Cardiac muscle cell (in vitro differentiated cells and primary cell): ENCODE data around the gene S100A16. TPM values are rescaled to one million over a fixed set of nuclear protein-coding genes. Genes with fewer than 3 reads are reported as not detected.
A peak's percentile ranks its signal among the peaks of the same experiment; 100 is the strongest.

ENCODE experiments used
- DNase-seq, 2 donors: peaks; one replicate each; pipeline versions ENCODE4 v3.0.0 to v3.0.0-alpha.2; 2010 to 2017; ENCODE audit warnings: low read depth in 1 of 2, low spot score in 1 of 2
- H3K27ac ChIP-seq: fragments of 200-600 bp; sonication (generic); 2 replicates; pipeline ENCODE4 v1.5.1; 2016
- H3K27me3 ChIP-seq: fragments of 200-600 bp; sonication (generic); 2 replicates; pipeline ENCODE4 v1.6.0; 2016; ENCODE audit warnings: control low read depth
- H3K36me3 ChIP-seq: fragments of 200-600 bp; sonication (generic); 2 replicates; pipeline ENCODE4 v1.5.1; 2016; ENCODE audit warnings: control low read depth
- H3K4me1 ChIP-seq: fragments of 200-600 bp; sonication (generic); 2 replicates; pipeline ENCODE4 v1.8.1; 2017; ENCODE audit warnings: low read depth, mild to moderate bottlenecking, mixed run types
- H3K4me3 ChIP-seq: fragments of 200-600 bp; sonication (generic); 2 replicates; pipeline ENCODE4 v1.5.1; 2016; ENCODE audit warnings: mild to moderate bottlenecking
- H3K9me3 ChIP-seq: fragments of 200-600 bp; sonication (generic); 2 replicates; pipeline ENCODE4 v1.5.1; 2017; ENCODE audit warnings: low read depth, mild to moderate bottlenecking, control low read depth
- polyA plus RNA-seq: library from polyadenylated mRNA; unstranded; fragments of >200 nt; fragmentation: Nextera tagmentation; extraction: Ambion mirVana; gene quantifications from 2 replicates; pipeline ENCODE4 v1.2.1, GENCODE V29; 2016
- total RNA-seq: library from RNA; depleted of rRNA; stranded (reverse); fragments of >200 nt; gene quantifications from 2 replicates; pipeline ENCODE4 v1.2.3, GENCODE V29; 2016
- TF ChIP-seq, protein P1 (sequence below): IDR thresholded peaks from 2 replicates; pipeline ENCODE4 v1.5.1; 2012; ENCODE audit warnings: low read depth, mild to moderate bottlenecking, low read length

S100A16 gene
- total and polyA plus RNA-seq, 2 experiments from 2014 or later: 59.7 to 110 TPM

GRCh38 chr1:153658400-153659174 lies 45.6 kb upstream of the S100A16 start, which contains the start of gene SNAPIN:
SNAPIN (plus strand) TSS chr1:153658703; CDS start chr1:153658744, 41 bp downstream.
- H3K27ac ChIP-seq: peak within 1 kb of the TSS; percentile 93
- peak; percentile 93 for DNase-seq

DNA sequence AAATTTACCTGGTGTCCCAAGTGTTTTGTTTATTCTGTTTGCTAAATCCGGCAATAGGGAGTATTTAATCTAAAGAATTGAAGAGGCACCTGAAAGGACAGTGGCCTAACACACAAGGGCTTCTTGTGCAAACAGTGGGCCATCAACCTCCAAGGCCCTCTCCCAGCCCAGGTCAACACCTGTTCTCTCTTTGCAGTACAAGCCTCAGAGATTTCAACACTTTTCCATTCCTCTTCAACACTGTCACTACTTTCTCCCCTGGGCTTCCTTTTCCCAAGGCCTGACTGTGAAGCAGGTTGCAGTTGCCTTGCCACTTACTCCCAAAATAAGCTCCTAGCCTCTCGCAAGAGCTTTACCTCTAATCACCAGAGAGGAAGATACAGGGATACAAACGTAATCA lies 42.4 kb upstream of the S100A16 start:
- TF ChIP-seq, protein P1, sequence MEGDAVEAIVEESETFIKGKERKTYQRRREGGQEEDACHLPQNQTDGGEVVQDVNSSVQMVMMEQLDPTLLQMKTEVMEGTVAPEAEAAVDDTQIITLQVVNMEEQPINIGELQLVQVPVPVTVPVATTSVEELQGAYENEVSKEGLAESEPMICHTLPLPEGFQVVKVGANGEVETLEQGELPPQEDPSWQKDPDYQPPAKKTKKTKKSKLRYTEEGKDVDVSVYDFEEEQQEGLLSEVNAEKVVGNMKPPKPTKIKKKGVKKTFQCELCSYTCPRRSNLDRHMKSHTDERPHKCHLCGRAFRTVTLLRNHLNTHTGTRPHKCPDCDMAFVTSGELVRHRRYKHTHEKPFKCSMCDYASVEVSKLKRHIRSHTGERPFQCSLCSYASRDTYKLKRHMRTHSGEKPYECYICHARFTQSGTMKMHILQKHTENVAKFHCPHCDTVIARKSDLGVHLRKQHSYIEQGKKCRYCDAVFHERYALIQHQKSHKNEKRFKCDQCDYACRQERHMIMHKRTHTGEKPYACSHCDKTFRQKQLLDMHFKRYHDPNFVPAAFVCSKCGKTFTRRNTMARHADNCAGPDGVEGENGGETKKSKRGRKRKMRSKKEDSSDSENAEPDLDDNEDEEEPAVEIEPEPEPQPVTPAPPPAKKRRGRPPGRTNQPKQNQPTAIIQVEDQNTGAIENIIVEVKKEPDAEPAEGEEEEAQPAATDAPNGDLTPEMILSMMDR: no peak

More at GRCh38 chr1:153658400-153659174, 45.6 kb upstream of the S100A16 start, which contains the start of gene SNAPIN:
- TF ChIP-seq, protein P1: peak; percentile 21
- Histone ChIP-seq H3K36me3 (peaks cover 29% of the 10 kb centered on the region), H3K4me1 (no peaks in the 10 kb centered on the region), H3K9me3 (no peaks in the 10 kb centered on the region), H3K27me3 (no peaks in the 10 kb centered on the region), H3K4me3 (peak within 1 kb of the TSS; percentile 79)

DNA sequence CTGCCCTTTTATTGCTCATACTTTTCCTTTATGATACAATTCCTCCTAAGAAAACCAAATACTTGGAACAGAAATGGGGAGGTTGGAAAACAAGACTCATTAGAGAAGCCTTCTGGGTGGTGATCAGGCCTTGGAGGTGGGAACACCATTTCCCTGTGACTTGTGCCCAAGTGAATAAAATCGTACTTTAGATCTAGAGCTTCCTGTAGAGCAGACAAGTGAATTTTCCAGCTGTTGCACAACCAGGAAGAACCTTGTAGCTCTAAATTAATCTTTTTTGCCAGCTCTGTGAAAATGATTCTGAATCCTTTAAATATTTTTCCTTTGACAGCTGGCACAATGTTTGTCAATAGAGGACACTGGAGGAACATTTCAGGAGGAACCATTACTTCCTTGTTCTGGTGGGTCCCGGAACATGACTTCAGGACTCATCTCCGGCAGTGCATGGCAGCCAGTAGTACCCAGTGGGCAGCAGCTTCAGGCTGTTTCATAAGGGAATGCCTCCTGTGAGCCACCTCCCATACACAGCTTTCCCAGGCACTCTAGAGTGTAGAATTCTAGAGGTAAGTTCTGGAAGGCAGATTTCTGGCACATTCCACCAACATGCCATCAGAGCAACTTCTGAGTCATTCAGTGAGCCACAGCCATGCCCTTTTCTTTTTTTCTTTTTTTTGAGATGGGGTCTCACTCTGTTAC lies 40.0 kb upstream of the S100A16 start:
- Histone ChIP-seq H3K9me3 (no peaks in the 10 kb centered on the region), H3K27ac (no peak overlapping the region), H3K27me3 (no peaks in the 10 kb centered on the region), H3K4me1 (no peaks in the 10 kb centered on the region), H3K4me3 (no peak overlapping the region), H3K36me3 (no peaks in the 10 kb centered on the region)
- TF ChIP-seq, protein P1: no peak
- DNase-seq: peak in 1 of 2 donors; percentile 51

More for the DNA sequence above, 42.4 kb upstream of the S100A16 start:
- Histone ChIP-seq H3K27ac (peak overlapping the region; percentile 68), H3K4me1 (no peaks in the 10 kb centered on the region), H3K27me3 (no peaks in the 10 kb centered on the region), H3K36me3 (no peaks in the 10 kb centered on the region), H3K4me3 (no peak overlapping the region), H3K9me3 (no peaks in the 10 kb centered on the region)
- no peak for DNase-seq

GRCh38 chr1:153651771-153652170 lies 38.8 kb upstream of the S100A16 start:
- Histone ChIP-seq H3K4me1 (no peaks in the 10 kb centered on the region), H3K27me3 (no peaks in the 10 kb centered on the region), H3K4me3 (no peak overlapping the region), H3K9me3 (no peaks in the 10 kb centered on the region), H3K36me3 (no peaks in the 10 kb centered on the region), H3K27ac (no peak overlapping the region)
- DNase-seq: no peak
- TF ChIP-seq, protein P1: no peak

DNA sequence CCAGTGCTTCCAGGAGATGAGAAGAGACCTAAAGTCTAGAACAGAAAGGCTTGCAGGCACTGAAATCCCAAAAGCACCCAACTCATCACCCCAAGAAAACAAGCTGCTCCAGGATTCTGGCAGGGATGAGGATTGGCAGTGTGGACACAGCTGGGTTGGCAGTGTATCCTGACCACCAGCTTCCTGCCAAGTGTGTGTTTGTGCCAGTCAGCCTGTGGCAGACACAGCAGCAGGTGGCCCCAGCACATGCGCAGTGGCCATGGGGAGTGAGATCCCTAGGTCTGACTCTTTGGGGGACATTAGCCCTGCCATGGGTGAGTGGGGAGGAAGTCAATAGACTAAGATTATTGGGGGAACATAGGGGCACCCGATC lies 36.9 kb upstream of the S100A16 start:
- H3K27ac ChIP-seq: no peak overlapping the region

More for the DNA sequence above, 36.9 kb upstream of the S100A16 start:
- TF ChIP-seq, protein P1: no peak
- Histone ChIP-seq H3K36me3 (peaks cover 11% of the 10 kb centered on the region), H3K27me3 (no peaks in the 10 kb centered on the region), H3K4me3 (no peak overlapping the region), H3K4me1 (no peaks in the 10 kb centered on the region), H3K9me3 (no peaks in the 10 kb centered on the region)
- DNase-seq: no peak
